NCI-H524 (cell line): ENCODE results near the gene POU4F1.

ENCODE experiments used
- DNase-seq, 2 experiments: peaks; one replicate each; lab custom pipeline; 2025; lab: John Stamatoyannopoulos, UW

The POU4F1 gene

GRCh38 chr13:78607409-78608251, 4.3 kb upstream of the POU4F1 start:
- DNase-seq: no peak

GRCh38 chr13:78606471-78607408, 3.4 kb upstream of the POU4F1 start:
- peak in 1 of 2 experiments; percentile 34 for DNase-seq

- peak in 1 of 2 experiments; percentile 64 for DNase-seq
Observed at GRCh38 chr13:78604782-78605611, 1.6 kb upstream of the POU4F1 start.

GRCh38 chr13:78602561-78603239, 652 bp downstream of the POU4F1 start:
- DNase-seq: peak in 1 of 2 experiments; percentile 41

- no peak for DNase-seq
Observed at GRCh38 chr13:78601874-78602560, 1.3 kb downstream of the POU4F1 start.

- DNase-seq: no peak
Observed at GRCh38 chr13:78601124-78601873, 2.1 kb downstream of the POU4F1 start.

- DNase-seq: no peak
Observed at GRCh38 chr13:78600280-78600883, 3.0 kb downstream of the POU4F1 start.

GRCh38 chr13:78599645-78600279, 3.6 kb downstream of the POU4F1 start:
- no peak for DNase-seq

- no peak for DNase-seq
Observed at GRCh38 chr13:78598966-78599644, 4.2 kb downstream of the POU4F1 start.

GRCh38 chr13:78598116-78598781, 5.1 kb downstream of the POU4F1 start:
- no peak for DNase-seq

- DNase-seq: no peak
Observed at GRCh38 chr13:78597602-78597932, 5.8 kb downstream of the POU4F1 start.

- peak in 1 of 2 experiments; percentile 13 for DNase-seq
Observed at GRCh38 chr13:78596736-78597601, 6.4 kb downstream of the POU4F1 start.

GRCh38 chr13:78596399-78596735, 7.0 kb downstream of the POU4F1 start:
- DNase-seq: peak; percentile 50 to 72

GRCh38 chr13:78595495-78596398, 7.6 kb downstream of the POU4F1 start:
- DNase-seq: peak; percentile 50 to 72

- peak in 1 of 2 experiments; percentile 12 for DNase-seq
Observed at GRCh38 chr13:78594456-78594975, 8.8 kb downstream of the POU4F1 start.
